ENCODE results near the gene CHCHD4. TPM values are rescaled to one million over a fixed set of nuclear protein-coding genes. Genes with fewer than 3 reads are reported as not detected.
"Not testable (repeated sequence)": the region's sequence is repeated elsewhere in the genome, so short reads cannot be mapped to it uniquely, and the experiment has no call there.

The CHCHD4 gene
- total RNA-seq, 1 experiment from 2014 or later: 16.7 TPM

DNA sequence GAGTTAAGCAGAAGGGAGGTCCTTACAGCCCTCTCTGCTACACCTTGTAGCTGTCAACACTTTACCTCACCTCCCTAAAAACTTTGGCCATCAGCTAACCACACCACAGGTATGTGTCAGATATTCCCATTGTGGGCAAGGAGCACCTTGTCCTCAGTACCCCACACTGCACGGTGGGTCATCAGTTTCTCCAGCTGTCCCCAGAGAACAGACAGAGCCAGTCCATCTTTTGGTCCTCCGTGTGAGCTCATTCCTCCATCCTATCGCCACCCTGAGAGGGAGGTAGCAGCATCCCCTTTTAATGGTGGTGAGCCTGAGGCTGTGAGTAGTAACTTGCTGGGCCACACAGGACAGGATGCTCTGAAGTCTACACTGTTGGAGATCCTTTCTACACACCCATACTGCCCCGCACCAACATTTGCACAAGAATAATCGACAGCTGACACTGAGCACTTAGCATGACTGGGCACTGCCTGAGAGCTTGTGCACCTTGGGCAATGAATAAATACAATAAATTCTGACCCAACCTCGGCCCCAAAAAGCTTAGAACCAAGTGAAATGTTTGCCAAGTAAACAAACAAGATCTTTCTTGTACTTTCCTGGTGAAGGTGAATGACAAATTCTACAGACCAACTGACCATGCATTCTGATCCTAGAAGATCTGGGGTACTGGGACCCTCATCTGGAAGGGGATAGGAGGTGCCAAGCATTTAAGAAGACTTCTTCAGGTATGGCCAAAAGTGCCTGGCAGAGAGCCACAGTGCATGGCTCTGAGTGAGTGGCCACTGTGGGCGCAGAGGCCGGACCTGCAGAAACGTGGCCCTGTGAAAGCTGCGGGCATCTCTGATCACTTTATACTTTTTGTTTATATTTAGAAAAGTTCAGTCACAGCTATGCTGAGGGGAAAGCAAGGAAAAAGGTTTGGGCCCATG lies 6.9 kb downstream of the CHCHD4 start:
- no peaks in the 10 kb centered on the region for H3K9me3 Mint-ChIP-seq (ENCODE audit: low read depth, unreplicated experiment)
- H3K27ac Mint-ChIP-seq (ENCODE audit: unreplicated experiment): no peak overlapping the region
- CTCF ChIA-PET: interaction anchor here (0.6 to 0.9 kb wide), 2 partner anchors 41 to 221 kb away, joined by 3 read pairs; no protein-coding TSS in a partner anchor
- BruUV-seq (replicated peaks): no TSS peak
- no peaks in the 10 kb centered on the region for H3K36me3 Mint-ChIP-seq (ENCODE audit: insufficient read depth, unreplicated experiment)
- H3K27me3 Mint-ChIP-seq (ENCODE audit: unreplicated experiment): no peaks in the 10 kb centered on the region
- TF ChIP-seq, protein P1, sequence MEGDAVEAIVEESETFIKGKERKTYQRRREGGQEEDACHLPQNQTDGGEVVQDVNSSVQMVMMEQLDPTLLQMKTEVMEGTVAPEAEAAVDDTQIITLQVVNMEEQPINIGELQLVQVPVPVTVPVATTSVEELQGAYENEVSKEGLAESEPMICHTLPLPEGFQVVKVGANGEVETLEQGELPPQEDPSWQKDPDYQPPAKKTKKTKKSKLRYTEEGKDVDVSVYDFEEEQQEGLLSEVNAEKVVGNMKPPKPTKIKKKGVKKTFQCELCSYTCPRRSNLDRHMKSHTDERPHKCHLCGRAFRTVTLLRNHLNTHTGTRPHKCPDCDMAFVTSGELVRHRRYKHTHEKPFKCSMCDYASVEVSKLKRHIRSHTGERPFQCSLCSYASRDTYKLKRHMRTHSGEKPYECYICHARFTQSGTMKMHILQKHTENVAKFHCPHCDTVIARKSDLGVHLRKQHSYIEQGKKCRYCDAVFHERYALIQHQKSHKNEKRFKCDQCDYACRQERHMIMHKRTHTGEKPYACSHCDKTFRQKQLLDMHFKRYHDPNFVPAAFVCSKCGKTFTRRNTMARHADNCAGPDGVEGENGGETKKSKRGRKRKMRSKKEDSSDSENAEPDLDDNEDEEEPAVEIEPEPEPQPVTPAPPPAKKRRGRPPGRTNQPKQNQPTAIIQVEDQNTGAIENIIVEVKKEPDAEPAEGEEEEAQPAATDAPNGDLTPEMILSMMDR (IDR thresholded peaks at IDR 0.05; ENCODE audit: unreplicated experiment): no peak
- no peak overlapping the region for H3K4me3 Mint-ChIP-seq (ENCODE audit: low read depth, unreplicated experiment)
- H3K4me1 Mint-ChIP-seq (ENCODE audit: low read depth, unreplicated experiment): peaks cover 12% of the 10 kb centered on the region
- intact Hi-C loops (cut with micrococcal nuclease; ENCODE audit: unreplicated experiment): no loop called here
- no peak for DNase-seq

DNA sequence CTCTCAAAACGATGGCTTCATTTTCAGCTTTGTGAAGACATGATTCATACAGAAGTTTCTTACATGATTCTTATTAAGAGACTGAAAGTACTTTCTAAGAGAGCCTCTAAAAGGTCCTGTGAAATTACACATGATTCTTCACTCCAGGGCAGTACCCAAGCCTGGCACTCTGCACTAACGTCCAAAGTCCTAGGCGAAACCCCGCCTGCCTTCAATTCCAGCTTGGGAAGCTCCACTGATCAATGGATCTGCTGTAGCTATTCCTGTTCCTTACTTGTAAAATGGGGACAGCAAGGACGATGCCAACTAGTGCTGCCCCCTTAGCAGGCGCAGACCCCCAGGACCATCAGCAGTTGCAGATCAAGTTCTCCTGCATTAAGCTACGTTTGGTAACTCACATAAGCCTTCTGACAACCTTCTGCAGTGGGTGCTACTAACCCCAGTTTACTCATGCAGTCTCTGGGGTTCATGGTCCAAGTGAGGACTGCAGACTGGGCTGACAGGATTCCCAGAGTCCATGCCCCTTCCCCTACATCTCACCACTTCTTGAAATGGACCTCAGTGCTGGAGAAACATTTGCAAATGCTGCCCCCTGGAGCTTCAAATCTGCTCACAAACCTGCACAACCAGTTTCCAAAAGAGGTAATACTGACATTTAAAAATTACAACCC lies 10.6 kb downstream of the CHCHD4 start:
- peak; percentile 43 for DNase-seq
- TF ChIP-seq, protein P1 (IDR thresholded peaks at IDR 0.05; ENCODE audit: unreplicated experiment): peak; percentile 18
- CTCF ChIA-PET: interaction anchor here (4.9 kb wide), 1 partner anchor 218 kb away, joined by 43 read pairs; no protein-coding TSS in a partner anchor
- Mint-ChIP-seq H3K27ac (ENCODE audit: unreplicated experiment) (no peak overlapping the region), H3K4me1 (ENCODE audit: low read depth, unreplicated experiment) (peaks cover 6% of the 10 kb centered on the region), H3K4me3 (ENCODE audit: low read depth, unreplicated experiment) (no peak overlapping the region), H3K9me3 (ENCODE audit: low read depth, unreplicated experiment) (no peaks in the 10 kb centered on the region), H3K36me3 (ENCODE audit: insufficient read depth, unreplicated experiment) (peaks cover 5% of the 10 kb centered on the region), H3K27me3 (ENCODE audit: unreplicated experiment) (no peaks in the 10 kb centered on the region)
- intact Hi-C loops (cut with micrococcal nuclease; ENCODE audit: unreplicated experiment): loop anchor here (1.0 kb wide), 1 partner anchor 218 kb away; no protein-coding TSS in a partner anchor
- no TSS peak for BruUV-seq (replicated peaks)

DNA sequence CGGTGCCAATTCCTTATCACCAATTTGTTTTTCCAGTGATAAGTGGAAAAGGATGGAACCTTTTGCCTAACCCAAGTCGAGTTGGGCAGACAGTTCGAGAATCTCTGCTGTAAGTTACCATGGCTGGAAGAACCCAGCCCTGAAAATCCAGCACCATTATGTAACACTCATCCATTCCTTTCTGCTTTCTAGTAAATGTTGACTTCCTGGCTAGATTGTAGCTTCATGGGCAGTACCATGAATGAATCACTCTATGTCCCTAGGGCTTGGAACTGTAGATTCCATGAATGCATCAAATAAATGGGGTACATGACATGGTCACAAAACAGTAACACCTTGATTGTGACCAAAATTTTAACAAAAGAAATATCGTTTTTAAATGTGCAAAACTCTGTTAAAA lies 14.0 kb downstream of the CHCHD4 start:
- Mint-ChIP-seq H3K36me3 (ENCODE audit: insufficient read depth, unreplicated experiment) (peaks cover 5% of the 10 kb centered on the region), H3K9me3 (ENCODE audit: low read depth, unreplicated experiment) (no peaks in the 10 kb centered on the region), H3K27ac (ENCODE audit: unreplicated experiment) (no peak overlapping the region), H3K4me1 (ENCODE audit: low read depth, unreplicated experiment) (no peaks in the 10 kb centered on the region), H3K27me3 (ENCODE audit: unreplicated experiment) (no peaks in the 10 kb centered on the region), H3K4me3 (ENCODE audit: low read depth, unreplicated experiment) (no peak overlapping the region)
- BruUV-seq (replicated peaks): no TSS peak
- no peak for DNase-seq
- CTCF ChIA-PET: no interaction called here
- TF ChIP-seq, protein P1 (IDR thresholded peaks at IDR 0.05; ENCODE audit: unreplicated experiment): no peak
- intact Hi-C loops (cut with micrococcal nuclease; ENCODE audit: unreplicated experiment): no loop called here

DNA sequence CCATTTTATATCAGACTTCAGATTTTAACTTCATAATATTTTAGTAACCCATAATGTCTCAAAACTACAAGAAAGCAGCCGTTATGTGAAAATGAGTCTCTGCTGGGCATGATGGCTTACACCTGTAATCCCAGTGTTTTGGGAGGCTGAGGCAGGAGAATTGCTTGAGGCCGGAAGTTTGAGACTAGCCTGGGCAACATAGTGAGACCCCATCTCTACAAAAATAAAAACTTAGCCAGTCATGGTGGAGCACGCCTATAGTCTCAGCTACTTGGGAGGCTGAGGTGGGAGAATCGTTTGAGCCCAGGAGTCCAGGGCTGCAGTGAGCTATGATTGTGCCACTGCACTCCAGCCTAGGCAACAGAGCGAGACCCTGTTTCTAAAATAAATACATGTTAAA lies 14.8 kb downstream of the CHCHD4 start:
- BruUV-seq (replicated peaks); CTCF ChIA-PET; H3K9me3 Mint-ChIP-seq (ENCODE audit: low read depth, unreplicated experiment); H3K4me3 Mint-ChIP-seq (ENCODE audit: low read depth, unreplicated experiment); intact Hi-C loops (cut with micrococcal nuclease; ENCODE audit: unreplicated experiment); H3K4me1 Mint-ChIP-seq (ENCODE audit: low read depth, unreplicated experiment); H3K36me3 Mint-ChIP-seq (ENCODE audit: insufficient read depth, unreplicated experiment); DNase-seq; H3K27me3 Mint-ChIP-seq (ENCODE audit: unreplicated experiment); H3K27ac Mint-ChIP-seq (ENCODE audit: unreplicated experiment): not testable (repeated sequence)
